ENCODE results near the gene CERT1. TPM values are rescaled to one million over a fixed set of nuclear protein-coding genes. Genes with fewer than 3 reads are reported as not detected.

The CERT1 gene
- total RNA-seq, 2 experiments from 2014 or later, result 13.3 to 33.6 TPM

DNA sequence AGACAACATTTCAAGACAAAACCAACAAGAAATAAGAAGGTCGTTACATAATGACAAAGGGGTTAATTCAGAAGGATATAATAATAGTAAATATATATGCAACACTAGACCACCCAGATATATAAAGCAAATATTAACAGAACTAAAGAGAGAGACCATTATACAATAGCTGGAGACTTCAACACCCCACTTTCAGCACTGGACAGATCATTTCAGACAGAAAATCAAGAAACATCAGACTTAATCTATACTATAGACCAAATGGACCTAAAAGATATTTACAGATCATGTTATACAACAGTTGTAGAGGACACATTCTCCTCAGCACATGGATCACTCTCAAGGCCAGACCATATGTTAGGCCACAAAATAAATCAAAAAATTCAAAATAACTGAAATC, 26.8 kb downstream of the CERT1 start:
- Histone ChIP-seq H3K4me3 (ENCODE audit: low read depth, low read length, poor library complexity, severe bottlenecking) (no peak overlapping the region), H3K27ac (ENCODE audit: low read depth, low read length, poor library complexity, severe bottlenecking) (no peak overlapping the region), H3K36me3 (ENCODE audit: insufficient read depth, low read length) (peaks cover 20% of the 10 kb centered on the region), H3K9me2 (ENCODE audit: insufficient read depth, low read length) (no peaks in the 10 kb centered on the region), H3K4me2 (ENCODE audit: low read length) (no peak overlapping the region), H3K9me3 (ENCODE audit: low read length) (peaks cover 33% of the 10 kb centered on the region; the same call in 1 of the 2 replicates), H2AFZ (ENCODE audit: low read length) (no peak overlapping the region), H3K79me2 (ENCODE audit: insufficient read depth, low read depth, low read length) (peaks cover 60% of the 10 kb centered on the region; the same call in 1 of the 2 replicates), H3K4me1 (ENCODE audit: insufficient read depth, low read length, poor library complexity, severe bottlenecking) (no peaks in the 10 kb centered on the region), H4K20me1 (ENCODE audit: insufficient read depth, low read length) (0 out of 2 replicates have a peak, but pooled peaks cover 7% of the 10 kb centered on the region)
- ChIA-PET CTCF (ENCODE audit: unreplicated experiment) (no interaction called here), POLR2A (no interaction called here)
- intact Hi-C loops (cut with micrococcal nuclease; ENCODE audit: unreplicated experiment), result no loop called here
- BruUV-seq (replicated peaks), result no TSS peak
- TF ChIP-seq, protein P1, sequence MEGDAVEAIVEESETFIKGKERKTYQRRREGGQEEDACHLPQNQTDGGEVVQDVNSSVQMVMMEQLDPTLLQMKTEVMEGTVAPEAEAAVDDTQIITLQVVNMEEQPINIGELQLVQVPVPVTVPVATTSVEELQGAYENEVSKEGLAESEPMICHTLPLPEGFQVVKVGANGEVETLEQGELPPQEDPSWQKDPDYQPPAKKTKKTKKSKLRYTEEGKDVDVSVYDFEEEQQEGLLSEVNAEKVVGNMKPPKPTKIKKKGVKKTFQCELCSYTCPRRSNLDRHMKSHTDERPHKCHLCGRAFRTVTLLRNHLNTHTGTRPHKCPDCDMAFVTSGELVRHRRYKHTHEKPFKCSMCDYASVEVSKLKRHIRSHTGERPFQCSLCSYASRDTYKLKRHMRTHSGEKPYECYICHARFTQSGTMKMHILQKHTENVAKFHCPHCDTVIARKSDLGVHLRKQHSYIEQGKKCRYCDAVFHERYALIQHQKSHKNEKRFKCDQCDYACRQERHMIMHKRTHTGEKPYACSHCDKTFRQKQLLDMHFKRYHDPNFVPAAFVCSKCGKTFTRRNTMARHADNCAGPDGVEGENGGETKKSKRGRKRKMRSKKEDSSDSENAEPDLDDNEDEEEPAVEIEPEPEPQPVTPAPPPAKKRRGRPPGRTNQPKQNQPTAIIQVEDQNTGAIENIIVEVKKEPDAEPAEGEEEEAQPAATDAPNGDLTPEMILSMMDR (conservative IDR thresholded peaks at IDR 0.05; ENCODE audit: low read length), result no peak
- TF ChIP-seq EZH2phosphoT487 (IDR thresholded peaks at IDR 0.05; ENCODE audit: borderline replicate concordance, low read depth, low read length), result no peak
- DNase-seq (ENCODE audit: low spot score), result no peak

DNA sequence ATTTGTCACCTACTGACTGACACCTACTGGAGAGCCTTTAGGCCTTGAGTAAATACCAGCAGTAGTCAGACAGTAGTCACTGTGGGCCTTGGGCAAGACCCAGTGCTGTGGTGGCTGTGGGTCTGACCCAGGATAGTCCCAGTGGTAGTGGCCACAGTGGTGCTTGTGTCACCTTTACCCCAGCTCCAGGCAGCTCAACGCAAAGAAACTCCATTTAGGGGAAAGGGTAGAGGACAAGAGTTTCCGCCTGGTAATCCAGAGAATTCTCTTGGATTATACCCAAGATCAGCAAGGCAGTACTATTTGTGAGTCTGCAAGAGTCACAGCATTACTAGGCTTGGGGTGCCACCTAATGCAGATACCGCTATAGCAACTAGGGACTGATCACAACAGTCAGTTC, 28.9 kb downstream of the CERT1 start:
- H3K4me1 ChIP-seq (ENCODE audit: insufficient read depth, low read length, poor library complexity, severe bottlenecking), result no peaks in the 10 kb centered on the region
- H3K9me2 ChIP-seq (ENCODE audit: insufficient read depth, low read length), result no peaks in the 10 kb centered on the region
- CTCF ChIA-PET (ENCODE audit: unreplicated experiment), result no interaction called here
- DNase-seq (ENCODE audit: low spot score), result no peak
- H3K27ac ChIP-seq (ENCODE audit: low read depth, low read length, poor library complexity, severe bottlenecking), result no peak overlapping the region
- intact Hi-C loops (cut with micrococcal nuclease; ENCODE audit: unreplicated experiment), result no loop called here
- 0 out of 2 replicates have a peak, but pooled peaks cover 7% of the 10 kb centered on the region for H4K20me1 ChIP-seq (ENCODE audit: insufficient read depth, low read length)
- BruUV-seq (replicated peaks), result no TSS peak
- H2AFZ ChIP-seq (ENCODE audit: low read length), result no peak overlapping the region
- peaks cover 23% of the 10 kb centered on the region; the same call in 1 of the 2 replicates for H3K9me3 ChIP-seq (ENCODE audit: low read length)
- peaks cover 15% of the 10 kb centered on the region for H3K36me3 ChIP-seq (ENCODE audit: insufficient read depth, low read length)
- peaks cover 49% of the 10 kb centered on the region; the same call in 1 of the 2 replicates for H3K79me2 ChIP-seq (ENCODE audit: insufficient read depth, low read depth, low read length)
- POLR2A ChIA-PET, result interaction anchor here (0.5 to 1.4 kb wide), 3 partner anchors 16 to 130 kb away, joined by 3 to 5 read pairs (median 3); no protein-coding TSS in a partner anchor
- no peak for TF ChIP-seq EZH2phosphoT487 (IDR thresholded peaks at IDR 0.05; ENCODE audit: borderline replicate concordance, low read depth, low read length)
- TF ChIP-seq, protein P1 (conservative IDR thresholded peaks at IDR 0.05; ENCODE audit: low read length), result no peak
- H3K4me2 ChIP-seq (ENCODE audit: low read length), result no peak overlapping the region
- H3K4me3 ChIP-seq (ENCODE audit: low read depth, low read length, poor library complexity, severe bottlenecking), result no peak overlapping the region

DNA sequence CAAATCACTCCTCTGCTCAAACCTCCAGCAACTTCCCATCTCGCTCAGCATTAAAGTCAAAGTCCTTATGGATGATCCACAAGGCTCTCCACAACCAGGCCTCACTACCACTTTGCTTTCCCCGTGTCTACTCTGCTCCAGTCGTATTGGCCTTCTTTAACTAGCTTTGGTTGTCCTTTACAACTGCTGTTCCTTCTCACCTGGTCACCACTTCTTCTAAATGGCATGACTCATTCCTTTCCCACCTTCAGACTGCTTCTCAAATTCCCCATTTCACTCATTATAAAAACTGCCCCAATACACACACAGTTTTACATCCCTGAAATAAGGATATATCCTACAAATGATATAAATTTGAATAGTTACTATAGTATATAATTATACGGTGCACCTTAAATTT, 30.4 kb downstream of the CERT1 start:
- 0 out of 2 replicates have a peak, but pooled peaks cover 13% of the 10 kb centered on the region for H4K20me1 ChIP-seq (ENCODE audit: insufficient read depth, low read length)
- H3K9me2 ChIP-seq (ENCODE audit: insufficient read depth, low read length), result no peaks in the 10 kb centered on the region
- no peak overlapping the region for H2AFZ ChIP-seq (ENCODE audit: low read length)
- no peak overlapping the region for H3K4me2 ChIP-seq (ENCODE audit: low read length)
- CTCF ChIA-PET (ENCODE audit: unreplicated experiment), result no interaction called here
- H3K27ac ChIP-seq (ENCODE audit: low read depth, low read length, poor library complexity, severe bottlenecking), result no peak overlapping the region
- H3K36me3 ChIP-seq (ENCODE audit: insufficient read depth, low read length), result peaks cover 14% of the 10 kb centered on the region
- no peak for TF ChIP-seq EZH2phosphoT487 (IDR thresholded peaks at IDR 0.05; ENCODE audit: borderline replicate concordance, low read depth, low read length)
- TF ChIP-seq, protein P1 (conservative IDR thresholded peaks at IDR 0.05; ENCODE audit: low read length), result no peak
- peaks cover 12% of the 10 kb centered on the region; the same call in 1 of the 2 replicates for H3K9me3 ChIP-seq (ENCODE audit: low read length)
- POLR2A ChIA-PET, result interaction anchor here (0.9 kb wide), 1 partner anchor 14 kb away, joined by 3 read pairs; no protein-coding TSS in a partner anchor
- H3K79me2 ChIP-seq (ENCODE audit: insufficient read depth, low read depth, low read length), result peaks cover 36% of the 10 kb centered on the region; the same call in 1 of the 2 replicates
- DNase-seq (ENCODE audit: low spot score), result no peak
- intact Hi-C loops (cut with micrococcal nuclease; ENCODE audit: unreplicated experiment), result no loop called here
- BruUV-seq (replicated peaks), result no TSS peak
- no peak overlapping the region for H3K4me3 ChIP-seq (ENCODE audit: low read depth, low read length, poor library complexity, severe bottlenecking)
- no peaks in the 10 kb centered on the region for H3K4me1 ChIP-seq (ENCODE audit: insufficient read depth, low read length, poor library complexity, severe bottlenecking)

All from OCI-LY7 (cell line).